T-helper 2 cell treated with Interferon-gamma antibody and Interleukin-4, amounts not matched to agents 100 ng/mL and 5 ng/mL, for 36 hours (primary cell): ENCODE data around the gene LBX1. TPM values are rescaled to one million over a fixed set of nuclear protein-coding genes. Genes with fewer than 3 reads are reported as not detected.

Experiments
- intact Hi-C: fragments of 100-400 bp; cut with micrococcal nuclease; formaldehyde crosslinking; loops from one replicate; pipeline ENCODE4 v1.15.1; 2023
- total RNA-seq: library from RNA; stranded (reverse); gene quantifications from 2 replicates; pipeline ENCODE4 v1.2.3, GENCODE V29; 2022

Gene LBX1
- total RNA-seq, 1 donor from 2014 or later: not detected

- intact Hi-C loops: no loop called here
Measured at GRCh38 chr10:101244321-101245050, 15.2 kb upstream of the LBX1 start.

GRCh38 chr10:101241840-101242707, 12.8 kb upstream of the LBX1 start:
- intact Hi-C loops: no loop called here

- intact Hi-C loops: no loop called here
Measured at GRCh38 chr10:101238732-101239105, 9.5 kb upstream of the LBX1 start.

- intact Hi-C loops: loop anchor here (2.0 kb wide), 1 partner anchor 15 kb away; no protein-coding TSS in a partner anchor
Measured at GRCh38 chr10:101237982-101238731, 8.9 kb upstream of the LBX1 start.

GRCh38 chr10:101237081-101237981, 8.1 kb upstream of the LBX1 start:
- intact Hi-C loops: loop anchor here (2.0 kb wide), 1 partner anchor 15 kb away; no protein-coding TSS in a partner anchor

- intact Hi-C loops: loop anchor here (2.0 kb wide), 1 partner anchor 14 kb away; no protein-coding TSS in a partner anchor
Measured at GRCh38 chr10:101236376-101237080, 7.3 kb upstream of the LBX1 start.

GRCh38 chr10:101235766-101236165, 6.5 kb upstream of the LBX1 start:
- intact Hi-C loops: loop anchor here (2.0 kb wide), 1 partner anchor 13 kb away; no protein-coding TSS in a partner anchor

GRCh38 chr10:101234333-101234732, 5.1 kb upstream of the LBX1 start:
- intact Hi-C loops: no loop called here

GRCh38 chr10:101233863-101234262, 4.6 kb upstream of the LBX1 start:
- intact Hi-C loops: no loop called here

- intact Hi-C loops: no loop called here
Measured at GRCh38 chr10:101233443-101233842, 4.2 kb upstream of the LBX1 start.

GRCh38 chr10:101231912-101232689, 2.8 kb upstream of the LBX1 start:
- intact Hi-C loops: no loop called here

GRCh38 chr10:101231092-101231491, 1.8 kb upstream of the LBX1 start:
- intact Hi-C loops: no loop called here

- intact Hi-C loops: no loop called here
Measured at GRCh38 chr10:101230183-101230917, 1.1 kb upstream of the LBX1 start.

- intact Hi-C loops: loop anchor here (1.0 to 10.0 kb wide), 4 partner anchors 13 to 1694 kb away; partner anchors contain the start of genes NKX2-3 and TLX1
Measured at GRCh38 chr10:101228966-101229265, 347 bp downstream of the LBX1 start.

GRCh38 chr10:101228153-101228965, 904 bp downstream of the LBX1 start:
- intact Hi-C loops: loop anchor here (1.0 to 10.0 kb wide), 4 partner anchors 12 to 1694 kb away; partner anchors contain the start of genes NKX2-3 and TLX1

- intact Hi-C loops: loop anchor here (1.0 to 10.0 kb wide), 4 partner anchors 11 to 1693 kb away; partner anchors contain the start of genes NKX2-3 and TLX1
Measured at GRCh38 chr10:101227429-101228152, 1.7 kb downstream of the LBX1 start.
